Transverse colon (tissue), 4 donors: ENCODE data around the gene STRA6.

Experiments
- POLR2A ChIP-seq: fragments of 450-650 bp; IDR thresholded peaks from one replicate; pipeline ENCODE4 v1.6.1; 2016; ENCODE audit warnings: antibody characterized with exemption, mild to moderate bottlenecking, moderate library complexity
- POLR2AphosphoS5 ChIP-seq, 3 donors: sonication (generic); formaldehyde crosslinking; IDR thresholded peaks; one replicate each; pipeline ENCODE4 v1.6.1; 2016; ENCODE audit warnings: antibody characterized with exemption in 3 of 3
- TF ChIP-seq, protein P1 (sequence below), 5 experiments: fragments of 200-600 bp in 3 of 5; fragments of 450-650 bp in 2 of 5; sonication (generic) in 3 of 5; IDR thresholded peaks; 1 replicate in 2 of 5; 2 replicates in 3 of 5; pipeline ENCODE4 v1.5.1; 2016 to 2017; ENCODE audit warnings: antibody characterized with exemption in 5 of 5, inconsistent platforms in 3 of 5, mild to moderate bottlenecking in 2 of 5, moderate library complexity in 1 of 5

DNA sequence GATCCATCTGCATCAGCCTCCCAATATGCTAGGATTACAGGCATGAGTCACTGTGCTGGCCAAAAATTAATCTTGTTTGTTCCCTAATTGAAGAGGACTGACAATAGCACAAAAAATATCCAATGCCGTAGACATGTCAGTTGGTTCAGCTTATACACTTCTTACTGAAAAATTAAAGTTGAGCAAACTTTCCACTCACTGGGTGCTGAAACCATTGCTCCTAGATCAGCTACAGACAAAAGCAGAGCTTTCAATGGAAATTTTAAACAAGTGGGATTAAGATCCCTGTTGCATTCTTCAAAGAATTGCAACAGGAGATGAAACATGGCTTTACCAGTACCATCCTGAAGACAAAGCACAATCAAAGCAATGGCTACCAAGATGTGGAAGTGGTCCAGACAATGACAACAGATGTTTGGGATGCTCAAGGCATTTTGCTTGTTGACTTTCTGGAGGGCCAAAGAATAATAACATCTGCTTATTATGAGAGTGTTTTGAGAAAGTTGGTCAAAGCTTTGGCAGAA lies 56.2 kb downstream of the STRA6 start:
- TF ChIP-seq, protein P1, sequence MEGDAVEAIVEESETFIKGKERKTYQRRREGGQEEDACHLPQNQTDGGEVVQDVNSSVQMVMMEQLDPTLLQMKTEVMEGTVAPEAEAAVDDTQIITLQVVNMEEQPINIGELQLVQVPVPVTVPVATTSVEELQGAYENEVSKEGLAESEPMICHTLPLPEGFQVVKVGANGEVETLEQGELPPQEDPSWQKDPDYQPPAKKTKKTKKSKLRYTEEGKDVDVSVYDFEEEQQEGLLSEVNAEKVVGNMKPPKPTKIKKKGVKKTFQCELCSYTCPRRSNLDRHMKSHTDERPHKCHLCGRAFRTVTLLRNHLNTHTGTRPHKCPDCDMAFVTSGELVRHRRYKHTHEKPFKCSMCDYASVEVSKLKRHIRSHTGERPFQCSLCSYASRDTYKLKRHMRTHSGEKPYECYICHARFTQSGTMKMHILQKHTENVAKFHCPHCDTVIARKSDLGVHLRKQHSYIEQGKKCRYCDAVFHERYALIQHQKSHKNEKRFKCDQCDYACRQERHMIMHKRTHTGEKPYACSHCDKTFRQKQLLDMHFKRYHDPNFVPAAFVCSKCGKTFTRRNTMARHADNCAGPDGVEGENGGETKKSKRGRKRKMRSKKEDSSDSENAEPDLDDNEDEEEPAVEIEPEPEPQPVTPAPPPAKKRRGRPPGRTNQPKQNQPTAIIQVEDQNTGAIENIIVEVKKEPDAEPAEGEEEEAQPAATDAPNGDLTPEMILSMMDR (IDR thresholded peaks at IDR 0.05) = no peak
- TF ChIP-seq POLR2A (no peak), POLR2AphosphoS5 (IDR thresholded peaks at IDR 0.05) (no peak)
